CD1c-positive myeloid dendritic cell (primary cell): ENCODE data around the gene TMEM42.
"Not testable (repeated sequence)": the region's sequence is repeated elsewhere in the genome, so short reads cannot be mapped to it uniquely, and the experiment has no call there.

Source experiments
- DNase-seq: peaks from one replicate; pipeline ENCODE4 v3.0.0-alpha.2; 2016; ENCODE audit errors: extremely low spot score

TMEM42 gene

DNA sequence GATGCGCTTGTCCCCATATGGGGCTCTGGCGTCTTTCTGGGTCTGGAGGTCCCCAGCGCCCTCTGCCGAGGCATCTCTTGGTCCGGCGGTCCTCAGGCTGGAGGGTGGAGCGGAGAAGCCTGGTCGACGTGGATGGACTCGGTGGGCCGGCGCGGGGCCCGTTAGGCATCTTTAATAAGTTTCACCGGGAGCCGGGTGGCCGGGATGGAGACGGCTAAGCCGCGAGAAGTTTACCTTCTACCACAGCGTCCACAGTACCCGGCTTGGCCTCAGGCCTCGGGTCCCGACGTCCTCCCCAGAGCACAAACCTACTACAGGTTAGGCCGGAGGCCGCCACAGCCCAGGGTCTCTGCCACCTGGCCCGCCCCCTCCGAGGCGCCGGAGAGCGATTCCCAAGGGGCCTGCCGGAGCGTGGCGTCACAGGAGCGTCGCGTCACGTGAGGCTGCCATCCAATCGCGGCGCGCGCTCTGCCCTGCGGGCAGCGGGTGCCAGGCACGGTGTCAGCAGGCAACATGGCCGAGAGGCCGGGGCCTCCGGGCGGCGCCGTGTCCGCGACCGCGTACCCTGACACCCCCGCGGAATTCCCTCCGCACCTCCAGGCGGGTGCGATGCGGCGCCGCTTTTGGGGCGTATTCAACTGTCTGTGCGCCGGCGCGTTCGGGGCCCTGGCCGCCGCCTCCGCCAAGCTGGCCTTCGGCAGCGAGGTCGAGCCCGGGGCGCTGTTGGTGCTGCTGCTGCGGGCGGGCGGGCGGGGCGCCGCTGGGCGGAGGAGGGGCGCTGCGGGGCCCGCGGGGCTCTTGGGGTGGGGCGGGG, at the start of gene TMEM42:
TSS of gene TMEM42 (plus strand) at position 501 of the 814 bp plus-strand sequence. CDS start at position 514, 13 bp downstream.
- DNase-seq, result peak; percentile 95

DNA sequence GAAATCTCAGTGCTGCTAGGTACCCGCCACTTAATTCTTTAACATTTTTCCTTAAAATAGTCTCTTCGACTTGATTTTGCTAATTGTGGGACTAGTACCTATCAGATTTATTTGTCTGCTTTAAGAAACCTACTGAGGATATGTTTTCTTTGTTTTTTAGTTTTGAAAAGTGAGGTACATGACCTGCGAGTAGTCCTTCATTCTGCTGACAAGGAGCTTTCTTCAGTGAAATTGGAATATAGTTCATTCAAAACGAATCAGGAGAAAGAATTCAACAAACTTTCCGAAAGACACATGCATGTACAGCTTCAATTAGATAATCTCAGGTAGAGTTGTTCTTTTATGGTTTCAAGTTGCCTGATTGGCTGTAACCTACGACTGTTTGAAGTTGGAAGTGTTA, 47.0 kb upstream of the TMEM42 start:
- DNase-seq, result no peak

DNA sequence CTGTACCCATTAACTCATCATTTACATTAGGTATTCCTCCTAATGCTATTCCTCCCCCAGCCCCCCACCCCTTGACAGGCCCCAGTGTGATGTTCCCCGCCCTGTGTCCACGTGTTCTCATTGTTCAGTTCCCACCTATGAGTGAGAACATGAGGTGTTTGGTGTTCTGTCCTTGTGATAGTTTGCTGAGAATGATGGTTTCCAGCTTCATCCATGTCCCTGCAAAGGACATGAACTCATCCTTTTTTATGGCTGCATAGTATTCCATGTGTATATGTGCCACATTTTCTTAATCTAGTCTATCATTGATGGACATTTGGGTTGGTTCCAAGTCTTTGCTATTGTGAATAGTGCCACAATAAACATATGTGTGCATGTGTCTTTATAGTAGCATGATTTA, 45.4 kb upstream of the TMEM42 start:
- not testable (repeated sequence) for DNase-seq

DNA sequence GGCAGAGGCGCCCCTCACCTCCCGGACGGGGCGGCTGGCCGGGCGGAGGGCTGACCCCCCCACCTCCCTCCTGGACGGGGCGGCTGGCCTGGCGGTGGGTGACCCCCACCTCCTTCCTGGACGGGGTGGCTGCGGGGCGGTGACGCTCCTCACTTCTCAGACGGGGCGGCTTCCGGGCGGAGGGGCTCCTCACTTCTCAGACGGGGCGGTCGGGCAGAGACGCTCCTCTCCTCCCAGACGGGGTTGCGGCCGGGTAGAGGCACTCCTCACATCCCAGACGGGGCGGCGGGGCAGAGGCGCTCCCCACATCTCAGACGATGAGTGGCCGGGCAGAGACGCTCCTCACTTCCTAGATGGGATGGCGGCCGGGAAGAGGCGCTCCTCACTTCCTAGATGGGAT, 40.5 kb upstream of the TMEM42 start:
- not testable (repeated sequence) for DNase-seq

DNA sequence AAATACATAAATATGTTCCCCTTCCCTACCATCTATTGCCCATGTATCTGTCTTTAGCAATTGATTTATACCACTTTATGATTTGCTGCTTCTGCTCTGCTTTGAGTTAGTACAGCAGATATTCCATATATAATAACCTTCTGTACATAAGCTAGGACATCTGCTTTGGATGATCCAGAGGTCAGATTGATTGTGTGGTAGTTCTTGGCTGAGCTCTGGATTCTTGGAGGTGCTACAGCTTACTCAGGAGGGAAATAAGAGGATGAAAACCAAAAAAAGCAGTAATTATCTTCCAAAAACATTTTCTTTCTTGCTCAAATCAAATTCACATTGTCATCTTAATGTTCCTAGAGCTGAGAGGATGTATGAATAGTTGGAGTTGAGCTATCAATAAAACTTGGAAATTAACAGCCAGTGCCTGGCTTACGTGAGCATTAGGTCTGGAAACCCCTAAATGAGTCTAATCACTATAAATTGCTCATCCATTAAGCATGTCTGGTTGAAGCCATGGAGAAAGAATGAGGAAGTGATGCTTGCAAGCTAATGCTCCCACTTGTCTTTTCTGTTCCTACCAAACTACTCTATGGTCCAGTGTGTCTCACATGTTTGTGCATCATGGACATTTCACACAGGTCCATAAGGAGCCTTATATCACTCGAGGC, 36.3 kb upstream of the TMEM42 start:
- DNase-seq, result no peak

DNA sequence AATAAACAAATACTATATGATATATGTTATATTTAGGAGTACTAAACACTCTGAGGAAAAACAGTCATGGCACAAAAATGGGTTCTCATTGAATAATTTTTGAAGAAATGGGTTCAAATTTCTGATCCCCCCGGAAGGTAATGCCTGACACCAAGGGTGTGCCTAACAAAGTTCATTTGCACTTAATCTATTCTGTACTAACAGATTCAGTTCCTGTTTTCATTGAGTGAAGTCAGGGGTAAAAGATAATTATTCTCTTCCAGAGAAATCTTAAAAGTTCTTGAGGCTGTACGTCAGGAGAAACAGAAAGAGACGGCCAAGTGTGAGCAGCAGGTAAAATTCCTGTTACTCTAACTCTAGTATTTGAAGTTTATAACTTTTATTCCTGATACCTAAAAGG, 34.5 kb upstream of the TMEM42 start:
- no peak for DNase-seq

DNA sequence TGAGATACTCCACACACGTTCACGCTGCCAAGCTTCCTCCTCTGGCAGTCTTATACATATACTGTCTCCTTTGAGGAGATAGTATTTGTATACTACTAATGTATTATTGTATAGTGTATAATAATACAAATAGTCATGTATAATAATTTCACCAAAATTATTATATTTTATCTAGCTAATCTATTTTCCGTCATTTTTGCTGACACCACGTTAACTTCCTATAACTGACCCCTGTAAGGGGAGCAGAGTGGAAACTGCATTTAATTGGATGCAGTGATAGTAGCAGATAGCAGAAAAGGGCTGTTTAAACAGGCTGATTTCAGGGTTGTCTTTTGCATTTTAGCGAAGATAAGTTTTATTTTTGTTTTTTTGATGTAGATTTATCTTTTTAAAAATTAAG, 30.5 kb upstream of the TMEM42 start:
- DNase-seq, result no peak

DNA sequence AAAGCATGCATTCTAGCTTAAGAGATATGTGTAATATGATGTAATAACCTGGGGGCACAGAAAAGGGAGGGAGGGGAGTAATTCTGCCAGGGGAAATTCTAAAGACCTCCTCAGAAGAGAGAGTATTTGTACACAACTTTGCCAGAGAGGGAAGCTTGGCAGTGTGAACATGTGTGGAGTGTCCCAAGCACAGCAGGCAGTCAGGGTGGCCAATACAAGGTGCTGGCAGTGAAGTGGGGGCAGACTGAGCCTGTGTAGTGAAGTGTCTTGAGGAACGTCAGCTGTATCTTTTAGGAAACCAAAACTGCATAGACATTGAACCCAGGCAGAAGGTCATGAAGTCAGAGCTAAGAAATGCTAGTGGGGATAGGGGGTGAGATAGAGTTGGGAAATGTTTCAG, 29.7 kb upstream of the TMEM42 start:
- no peak for DNase-seq

DNA sequence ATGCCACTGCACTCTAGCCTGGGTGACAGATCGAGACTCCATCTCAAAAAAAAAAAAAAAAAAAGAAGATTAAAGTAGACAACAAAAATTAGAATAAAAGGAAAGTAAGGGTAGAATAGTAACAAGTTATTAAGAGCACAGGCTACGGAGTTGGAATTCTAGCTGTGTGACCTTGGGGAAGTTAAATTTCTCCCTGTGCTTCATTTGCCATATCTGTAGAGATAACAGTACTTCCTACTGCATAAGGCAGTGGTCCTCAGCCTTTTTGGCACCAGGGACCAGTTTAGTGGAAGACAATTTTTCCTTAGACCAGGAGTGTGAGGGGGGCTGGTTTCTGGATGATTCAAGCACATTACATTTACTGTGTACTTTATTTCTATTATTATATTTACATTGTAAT, 28.7 kb upstream of the TMEM42 start:
- no peak for DNase-seq

DNA sequence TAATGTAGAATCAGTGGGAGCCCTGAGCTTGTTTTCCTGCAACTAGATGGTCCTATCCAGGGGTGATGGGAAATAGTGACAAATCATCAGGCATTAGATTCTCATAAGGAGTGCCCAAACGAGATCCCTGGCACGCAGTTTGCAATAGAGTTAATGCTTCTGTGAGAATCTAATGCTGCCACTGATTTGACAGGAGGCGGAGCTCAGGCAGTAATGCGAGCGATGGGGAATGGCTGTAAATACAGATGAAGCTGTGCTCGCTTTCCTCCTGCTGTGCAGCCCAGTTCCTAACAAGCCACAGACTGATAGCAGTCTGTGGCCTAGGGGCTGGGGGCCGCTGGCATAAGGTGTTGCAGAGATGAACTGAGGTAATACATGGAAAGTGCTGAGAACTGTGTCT, 28.3 kb upstream of the TMEM42 start:
- no peak for DNase-seq

DNA sequence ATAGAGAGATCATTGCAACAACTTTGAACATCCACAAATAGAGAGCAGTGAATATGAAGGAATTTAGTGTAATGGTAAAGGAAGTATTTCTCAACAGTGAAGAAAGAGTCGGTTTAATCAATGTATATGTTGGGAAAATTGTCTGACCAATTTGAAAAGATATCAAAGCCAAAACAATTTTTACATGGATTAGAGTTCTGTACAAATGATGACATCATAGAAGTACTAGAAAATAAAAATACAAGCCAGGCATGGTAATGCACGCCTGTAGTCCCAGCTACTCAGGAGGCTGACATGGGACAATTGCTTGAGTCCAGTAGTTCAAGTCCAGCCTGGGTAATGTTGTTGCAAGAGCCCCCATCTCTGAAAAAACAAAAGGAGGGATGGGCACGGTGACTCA, 26.0 kb upstream of the TMEM42 start:
- no peak for DNase-seq

DNA sequence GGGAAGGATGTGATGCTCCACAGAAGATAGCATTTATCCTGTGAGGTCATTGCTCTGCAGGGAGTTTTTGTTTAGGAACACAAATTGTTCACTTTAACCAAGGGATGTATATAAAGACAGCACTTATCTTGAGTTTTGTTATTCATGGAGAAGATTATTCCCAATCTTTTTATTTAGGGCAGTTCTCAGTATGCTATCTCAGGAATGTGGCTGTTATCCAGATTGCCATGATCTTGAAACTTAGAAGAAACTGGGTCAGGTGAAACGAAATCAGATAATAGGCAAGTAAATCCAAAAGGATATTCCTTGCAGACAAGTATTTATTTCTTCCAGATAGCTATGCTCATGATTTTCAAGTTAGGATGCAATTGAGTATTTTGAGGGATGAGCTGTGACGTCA, 19.3 kb upstream of the TMEM42 start:
- DNase-seq, result no peak

DNA sequence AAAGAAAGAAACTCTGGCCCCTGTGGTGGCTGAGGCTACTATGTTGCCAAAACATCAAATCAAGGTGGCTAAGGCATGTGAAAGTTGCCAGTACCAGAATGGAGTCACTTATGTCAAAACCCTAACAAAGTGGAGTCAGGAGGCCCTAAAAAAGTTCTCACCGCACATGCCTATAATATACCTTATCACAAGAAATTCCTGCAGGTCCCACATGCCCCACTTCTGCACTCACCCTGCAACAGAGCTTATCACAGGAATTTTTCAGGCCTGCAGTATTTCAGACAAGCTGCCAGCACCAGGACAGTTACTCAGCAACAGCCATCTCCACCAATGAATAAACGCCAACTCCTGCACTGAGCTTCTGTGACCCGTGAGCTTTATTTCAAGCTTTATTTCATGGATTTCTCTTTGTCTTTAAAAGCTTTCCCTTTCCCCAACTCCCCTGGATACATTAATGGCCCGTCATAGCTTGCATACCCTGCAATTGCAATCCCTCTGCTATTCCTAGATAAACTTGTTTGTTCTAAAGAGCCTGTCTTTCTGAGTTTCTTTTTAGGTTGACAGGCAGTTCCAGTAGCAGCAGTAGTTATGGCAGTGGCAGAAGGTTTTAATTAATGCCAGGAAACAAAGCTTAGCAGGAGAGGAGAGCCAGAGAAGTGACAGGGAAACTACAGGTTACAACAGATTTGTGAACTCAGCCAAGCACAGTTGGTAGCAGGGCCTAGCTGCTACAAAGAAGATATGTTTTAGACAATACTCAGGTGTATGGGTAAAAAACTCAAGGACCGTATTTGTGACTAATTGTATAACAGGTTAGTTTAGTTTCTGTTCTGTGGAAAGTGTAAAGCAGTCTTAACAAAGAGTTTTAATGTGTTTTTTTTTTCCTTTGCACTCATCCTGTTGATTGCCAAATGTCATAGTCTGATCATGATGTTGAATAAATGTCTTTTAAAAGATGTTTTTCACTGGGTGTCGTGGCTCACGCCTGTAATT, 15.9 kb upstream of the TMEM42 start:
- DNase-seq, result no peak

DNA sequence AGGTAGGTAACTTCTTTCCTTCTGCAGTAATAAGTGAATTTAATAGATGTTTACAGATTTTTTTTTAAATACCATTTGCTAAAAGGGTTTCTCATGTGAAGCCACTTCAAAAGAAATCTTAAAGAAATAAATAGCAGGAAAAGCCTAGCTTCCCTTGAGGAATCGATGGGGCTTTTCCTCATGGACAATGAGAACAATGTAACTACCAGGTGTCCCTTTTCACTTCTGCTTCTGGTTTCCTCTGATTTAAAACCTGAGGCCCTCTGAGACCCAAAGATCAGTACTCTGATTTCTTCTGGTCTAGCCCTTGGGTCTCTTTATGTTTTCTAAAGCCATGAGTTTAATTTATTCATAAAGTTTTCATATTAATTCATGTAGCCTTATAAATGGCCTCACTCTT, 13.1 kb upstream of the TMEM42 start:
- no peak for DNase-seq

DNA sequence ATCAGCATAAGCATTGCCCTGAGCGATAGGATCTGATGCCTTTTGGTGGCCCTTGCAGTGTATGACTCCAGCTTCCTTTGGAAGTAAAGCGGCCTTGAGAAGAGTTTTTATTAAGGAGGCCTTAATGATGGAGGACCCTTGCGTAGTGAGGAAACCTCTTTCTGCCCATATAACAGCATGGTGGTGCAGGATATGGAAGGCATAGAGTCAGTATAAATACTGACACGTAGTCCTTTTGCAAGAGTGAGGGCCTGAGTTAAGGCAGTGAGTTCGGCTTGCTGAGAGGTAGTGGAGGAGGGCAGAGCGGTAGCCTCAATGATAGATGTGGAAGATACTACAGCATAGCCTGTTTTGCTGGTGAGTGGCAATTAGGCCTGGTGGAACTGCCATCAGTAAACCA, 5.0 kb upstream of the TMEM42 start:
- DNase-seq, result not testable (repeated sequence)

DNA sequence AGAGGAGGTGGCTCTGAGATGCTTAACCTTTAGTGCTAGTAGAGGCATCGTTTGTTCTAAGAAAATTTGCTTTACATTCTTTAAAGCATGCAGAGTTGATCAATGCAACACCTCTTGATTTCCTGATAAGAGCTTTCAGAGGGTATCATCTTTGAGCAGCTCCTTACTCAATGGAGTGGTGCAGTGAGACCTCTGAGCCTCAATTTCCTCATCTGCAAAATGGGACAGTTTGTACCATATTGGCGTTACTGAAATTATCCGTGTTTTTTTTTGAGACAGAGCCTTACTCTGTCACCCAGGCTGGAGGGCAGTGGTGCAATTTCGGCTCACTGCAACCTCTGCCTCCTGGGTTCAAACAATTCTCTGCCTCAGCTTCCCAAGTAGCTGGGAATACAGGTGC, 1.6 kb upstream of the TMEM42 start:
- no peak for DNase-seq

DNA sequence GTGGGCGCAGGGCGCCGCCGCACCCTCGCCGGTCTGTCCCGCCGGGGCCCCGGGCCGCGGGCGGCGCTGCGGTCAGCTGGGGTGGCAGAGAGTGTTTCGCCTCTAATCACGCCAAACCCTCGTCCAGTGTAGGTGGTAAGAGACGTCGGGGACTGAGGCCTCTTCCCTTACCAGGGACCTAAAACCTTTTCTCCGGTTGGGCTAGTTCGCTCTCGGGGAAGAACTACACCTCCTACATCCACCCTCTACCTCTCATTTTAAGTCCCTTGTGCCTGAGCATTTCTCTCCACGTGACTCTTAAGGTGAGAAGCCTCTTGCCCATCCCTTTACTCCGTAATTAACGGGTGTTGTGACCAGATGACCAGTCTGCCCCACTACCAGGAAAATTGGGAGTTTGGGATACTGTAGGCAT, 520 bp downstream of the TMEM42 start:
- no peak for DNase-seq

DNA sequence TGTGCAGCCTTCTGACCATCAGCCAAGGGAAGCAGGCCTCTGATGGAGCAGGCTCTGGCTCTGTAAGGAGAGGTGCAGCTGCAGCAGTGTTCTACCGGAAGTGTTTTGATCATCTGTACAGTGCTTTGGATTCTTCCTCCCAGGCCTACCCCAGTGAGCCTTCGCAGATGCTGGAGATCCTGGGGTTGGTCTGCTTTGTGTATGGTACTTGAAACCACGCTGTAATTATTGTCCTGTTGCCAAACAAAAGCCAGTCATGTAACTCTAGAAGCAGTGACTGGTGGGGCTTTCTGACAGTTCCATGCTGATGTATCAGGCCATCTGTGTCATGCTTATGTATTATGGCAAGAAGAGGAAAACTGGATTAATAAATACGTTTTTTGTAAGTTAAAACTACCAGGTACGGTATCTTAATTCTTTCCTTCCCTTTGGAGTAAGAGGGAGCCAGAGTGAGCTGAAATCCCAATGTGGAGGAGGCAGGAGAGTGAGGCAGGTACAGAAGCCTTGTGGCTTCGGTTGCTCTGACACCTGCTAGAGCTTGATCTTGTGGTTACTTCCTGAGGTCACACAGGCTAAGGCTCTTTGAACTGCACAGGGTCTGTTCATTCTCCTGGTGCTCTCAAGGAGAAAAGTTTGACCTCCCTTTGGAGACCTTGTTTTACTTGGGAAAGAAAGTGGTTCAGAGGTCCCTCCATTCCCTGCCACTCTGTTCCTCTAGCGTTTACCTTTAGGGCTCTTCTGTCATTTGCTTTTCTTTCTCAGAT, 3.7 kb downstream of the TMEM42 start:
- DNase-seq, result no peak

DNA sequence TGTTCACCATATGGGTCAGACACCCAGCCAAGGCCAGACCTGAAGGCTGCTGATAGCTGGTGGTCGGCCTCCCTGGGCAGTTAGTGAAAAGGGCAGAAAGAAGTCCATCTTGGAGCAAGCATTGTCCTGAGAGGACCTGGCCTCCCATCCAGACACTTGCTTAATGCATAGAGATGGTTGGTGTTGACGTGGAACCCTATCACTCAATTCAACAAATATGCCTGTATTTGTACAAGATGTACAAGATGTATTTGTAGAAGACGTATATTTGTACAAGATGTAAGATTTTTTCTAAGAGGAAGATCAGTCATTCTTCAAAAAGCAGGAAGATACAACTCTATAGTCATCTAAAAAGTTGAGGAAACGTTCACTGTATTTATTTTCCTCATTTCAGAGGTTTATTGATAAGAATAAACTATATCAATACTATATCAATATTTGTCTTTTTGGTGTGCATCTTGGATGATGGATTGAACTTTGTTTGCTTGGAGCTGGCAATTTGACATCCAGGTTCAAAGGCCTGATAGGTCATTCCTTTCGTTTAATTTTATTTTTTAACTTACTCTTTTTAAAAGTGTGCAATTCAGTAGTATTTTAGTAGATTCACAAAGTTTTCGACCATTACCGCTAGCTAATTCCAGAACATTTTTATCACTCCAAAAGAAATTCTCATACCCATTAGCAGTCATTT, 5.9 kb downstream of the TMEM42 start:
- DNase-seq, result no peak

DNA sequence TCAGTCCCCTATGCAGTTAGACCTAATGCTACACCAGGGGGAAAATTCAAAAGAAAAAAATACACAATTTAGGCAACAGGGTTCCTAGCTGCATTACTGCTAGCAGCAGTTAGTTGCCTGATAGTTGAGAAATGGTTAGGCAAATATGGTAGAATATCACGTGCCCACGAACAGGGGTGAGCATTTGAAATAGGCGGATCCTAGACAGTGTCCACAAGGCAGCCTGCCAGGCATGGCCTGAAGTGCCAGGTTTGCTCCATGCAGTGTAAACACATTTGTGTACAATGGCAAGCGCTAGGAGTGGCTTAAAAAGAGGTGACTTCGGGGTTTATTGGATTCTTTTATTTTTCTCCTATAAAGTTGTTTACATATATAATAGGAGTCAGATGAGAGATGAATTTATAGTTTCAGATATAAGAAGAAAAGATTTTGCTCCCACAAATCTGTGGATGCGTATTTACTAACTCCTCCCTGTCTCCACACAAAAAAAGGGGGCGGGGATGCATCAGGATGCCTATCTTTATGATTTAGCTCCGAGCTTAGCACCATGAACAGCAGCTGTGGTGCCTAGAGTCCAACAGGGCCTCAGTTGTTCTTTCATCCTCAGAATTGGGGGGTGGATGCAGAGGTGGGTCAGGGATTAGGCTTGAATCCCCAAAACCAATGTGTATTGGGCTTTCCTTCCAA, 8.8 kb downstream of the TMEM42 start:
- no peak for DNase-seq
